Colonic mucosa (tissue), 4 donors: ENCODE results near the gene XYLB. TPM values are rescaled to one million over a fixed set of nuclear protein-coding genes. Genes with fewer than 3 reads are reported as not detected.

Source experiments
- DNase-seq: peaks from one replicate; pipeline ENCODE4 v3.0.0-alpha.2; 2020
- H3K27ac ChIP-seq: fragments of 200-600 bp; one replicate; pipeline ENCODE4 v1.8.0; 2021
- H3K27me3 ChIP-seq: fragments of 200-600 bp; one replicate; pipeline ENCODE4 v1.8.0; 2021
- H3K36me3 ChIP-seq: fragments of 200-600 bp; one replicate; pipeline ENCODE4 v1.8.0; 2021
- H3K4me1 ChIP-seq: fragments of 200-600 bp; one replicate; pipeline ENCODE4 v1.8.0; 2021; ENCODE audit warnings: mild to moderate bottlenecking
- H3K4me3 ChIP-seq: fragments of 200-600 bp; one replicate; pipeline ENCODE4 v1.8.0; 2021
- H3K9ac ChIP-seq, 2 donors: one replicate each; pipeline ENCODE4 v1.7.0; 2013; ENCODE audit warnings: control low read depth in 2 of 2, low read depth in 2 of 2, low read length in 2 of 2
- H3K9me3 ChIP-seq: fragments of 200-600 bp; one replicate; pipeline ENCODE4 v1.8.0; 2021
- intact Hi-C: fragments of 100-400 bp; cut with DNase I; formaldehyde crosslinking; loops from one replicate; pipeline ENCODE4 v1.14.1; 2022
- total RNA-seq, 2 donors: library from RNA; stranded (reverse); fragmentation: NEBNext Ultra II Directional in 1 of 2; extraction: Animal tissue kit (Norgen Biotek cat#: 25700) in 1 of 2; gene quantifications; one replicate each; pipeline ENCODE4 v1.2.1, GENCODE V29; 2021
- TF ChIP-seq, protein P1 (sequence below): fragments of 200-600 bp; IDR thresholded peaks from one replicate; pipeline ENCODE4 v1.8.0; 2022; ENCODE audit warnings: antibody characterized with exemption, mild to moderate bottlenecking
- donor health status: healthy.
- donor health status: DM: no; HTN: no; CAD: no.
- donor health status: DM: no; HTN: no; CAD: no.

XYLB gene
- total RNA-seq, 2 donors from 2014 or later, result 13.4 to 17.4 TPM

DNA sequence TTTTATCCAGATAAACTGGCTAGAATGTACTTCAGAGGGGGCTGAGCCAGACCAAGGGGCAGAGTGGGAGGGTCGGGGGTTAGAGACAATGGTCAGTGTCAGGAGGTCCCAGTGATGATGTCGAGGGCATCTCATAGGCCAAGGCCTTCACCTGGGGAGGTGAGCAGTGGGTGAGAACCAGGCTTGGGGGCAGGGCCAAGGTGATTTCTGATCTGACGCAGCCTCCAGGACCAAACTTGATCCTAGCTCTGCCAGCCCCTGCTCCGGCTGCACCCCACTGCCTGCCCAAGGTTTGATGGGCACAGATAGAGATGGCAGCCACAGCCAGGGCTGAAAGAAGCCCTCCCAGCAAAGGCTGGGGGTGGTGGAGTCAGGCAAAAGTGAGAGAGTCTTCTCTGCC, 14.9 kb downstream of the XYLB start:
- TF ChIP-seq, protein P1, sequence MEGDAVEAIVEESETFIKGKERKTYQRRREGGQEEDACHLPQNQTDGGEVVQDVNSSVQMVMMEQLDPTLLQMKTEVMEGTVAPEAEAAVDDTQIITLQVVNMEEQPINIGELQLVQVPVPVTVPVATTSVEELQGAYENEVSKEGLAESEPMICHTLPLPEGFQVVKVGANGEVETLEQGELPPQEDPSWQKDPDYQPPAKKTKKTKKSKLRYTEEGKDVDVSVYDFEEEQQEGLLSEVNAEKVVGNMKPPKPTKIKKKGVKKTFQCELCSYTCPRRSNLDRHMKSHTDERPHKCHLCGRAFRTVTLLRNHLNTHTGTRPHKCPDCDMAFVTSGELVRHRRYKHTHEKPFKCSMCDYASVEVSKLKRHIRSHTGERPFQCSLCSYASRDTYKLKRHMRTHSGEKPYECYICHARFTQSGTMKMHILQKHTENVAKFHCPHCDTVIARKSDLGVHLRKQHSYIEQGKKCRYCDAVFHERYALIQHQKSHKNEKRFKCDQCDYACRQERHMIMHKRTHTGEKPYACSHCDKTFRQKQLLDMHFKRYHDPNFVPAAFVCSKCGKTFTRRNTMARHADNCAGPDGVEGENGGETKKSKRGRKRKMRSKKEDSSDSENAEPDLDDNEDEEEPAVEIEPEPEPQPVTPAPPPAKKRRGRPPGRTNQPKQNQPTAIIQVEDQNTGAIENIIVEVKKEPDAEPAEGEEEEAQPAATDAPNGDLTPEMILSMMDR, result no peak
- intact Hi-C loops, result no loop called here
- Histone ChIP-seq H3K4me3 (no peak overlapping the region), H3K27ac (no peak overlapping the region), H3K9ac (no peak overlapping the region), H3K36me3 (no peaks in the 10 kb centered on the region), H3K27me3 (no peaks in the 10 kb centered on the region), H3K4me1 (no peaks in the 10 kb centered on the region), H3K9me3 (no peaks in the 10 kb centered on the region)
- no peak for DNase-seq

- no peaks in the 10 kb centered on the region for H3K4me1 ChIP-seq
- TF ChIP-seq, protein P1, result no peak
- no peak for DNase-seq
- no peaks in the 10 kb centered on the region for H3K27me3 ChIP-seq
- H3K9me3 ChIP-seq, result no peaks in the 10 kb centered on the region
- intact Hi-C loops, result no loop called here
- H3K9ac ChIP-seq, result no peak overlapping the region
- H3K36me3 ChIP-seq, result no peaks in the 10 kb centered on the region
- H3K4me3 ChIP-seq, result no peak overlapping the region
- H3K27ac ChIP-seq, result no peak overlapping the region
Observed at GRCh38 chr3:38362825-38363224, 16.2 kb downstream of the XYLB start.

DNA sequence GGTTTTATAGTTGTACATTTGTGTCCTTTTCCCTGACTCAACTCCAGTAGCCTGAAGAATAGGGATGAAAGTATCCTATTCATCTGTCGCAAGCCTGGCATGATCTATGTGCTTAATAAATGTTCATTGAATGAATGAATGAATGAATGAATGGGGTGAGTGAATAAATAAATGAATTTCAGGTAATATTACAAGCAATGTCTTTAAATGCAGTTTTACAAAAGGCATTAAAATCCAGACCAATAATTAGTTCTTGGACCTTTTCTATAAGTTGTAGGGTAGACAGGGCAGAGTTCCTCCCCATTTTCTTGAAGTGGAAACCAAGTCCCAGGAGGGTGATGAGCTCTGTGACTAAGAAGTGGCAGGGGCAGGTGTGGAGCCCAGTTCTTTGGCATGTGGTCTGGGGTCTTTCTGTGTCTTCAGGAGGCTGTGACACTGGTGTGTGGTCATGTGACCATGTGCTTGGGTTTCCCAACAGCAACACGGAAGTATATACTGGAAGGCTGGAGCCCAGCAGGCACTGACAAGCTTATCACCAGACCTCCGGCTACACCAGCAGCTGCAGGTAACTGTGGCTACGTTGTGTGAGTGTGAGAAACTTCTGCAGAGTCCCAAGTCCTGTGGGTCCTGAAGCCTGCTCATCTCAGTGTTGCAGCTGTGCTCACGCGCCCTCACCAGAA, 18.3 kb downstream of the XYLB start:
- intact Hi-C loops, result loop anchor here (5.0 kb wide), 1 partner anchor 112 kb away; no protein-coding TSS in a partner anchor
- Histone ChIP-seq H3K36me3 (no peaks in the 10 kb centered on the region), H3K4me1 (no peaks in the 10 kb centered on the region), H3K27ac (no peak overlapping the region), H3K4me3 (no peak overlapping the region), H3K9ac (no peak overlapping the region), H3K27me3 (no peaks in the 10 kb centered on the region), H3K9me3 (no peaks in the 10 kb centered on the region)
- no peak for DNase-seq
- TF ChIP-seq, protein P1, result no peak

GRCh38 chr3:38365469-38366062, 19.0 kb downstream of the XYLB start:
- Histone ChIP-seq H3K36me3 (no peaks in the 10 kb centered on the region), H3K9me3 (no peaks in the 10 kb centered on the region), H3K4me3 (no peak overlapping the region), H3K4me1 (no peaks in the 10 kb centered on the region), H3K27ac (no peak overlapping the region), H3K27me3 (no peaks in the 10 kb centered on the region), H3K9ac (no peak overlapping the region)
- DNase-seq, result no peak
- intact Hi-C loops, result loop anchor here (5.0 kb wide), 1 partner anchor 112 kb away; no protein-coding TSS in a partner anchor
- TF ChIP-seq, protein P1, result no peak

DNA sequence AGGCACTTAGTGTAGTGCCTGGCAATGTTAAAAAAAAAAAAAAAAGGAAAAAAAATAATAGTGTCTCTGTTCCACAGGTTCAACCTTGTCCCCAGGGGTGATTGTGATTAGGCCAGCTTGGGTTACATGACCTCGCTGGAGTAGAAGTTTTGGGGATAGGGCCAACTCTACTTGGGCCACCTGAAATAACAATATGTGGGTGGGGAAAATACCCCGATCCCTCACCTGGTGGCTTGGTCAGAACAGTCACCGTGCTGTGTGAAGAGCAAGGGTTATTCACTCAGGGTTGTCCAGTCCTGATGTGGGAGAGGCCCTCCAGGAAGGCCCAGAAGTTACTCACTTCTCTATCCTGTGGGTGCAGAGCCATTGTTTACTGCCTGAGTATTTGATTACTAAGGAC, 19.5 kb downstream of the XYLB start:
- Histone ChIP-seq H3K27me3 (no peaks in the 10 kb centered on the region), H3K4me3 (no peak overlapping the region), H3K27ac (no peak overlapping the region), H3K36me3 (no peaks in the 10 kb centered on the region), H3K4me1 (no peaks in the 10 kb centered on the region), H3K9me3 (no peaks in the 10 kb centered on the region), H3K9ac (no peak overlapping the region)
- intact Hi-C loops, result loop anchor here (5.0 kb wide), 1 partner anchor 111 kb away; no protein-coding TSS in a partner anchor
- TF ChIP-seq, protein P1, result no peak
- DNase-seq, result no peak
